Thyroid gland (tissue), 4 donors: ENCODE results near the gene FOXN3. TPM values are rescaled to one million over a fixed set of nuclear protein-coding genes. Genes with fewer than 3 reads are reported as not detected.

ENCODE experiments used
- DNase-seq, 2 donors: peaks; one replicate each; pipeline ENCODE4 v3.0.0-alpha.2; 2019
- H3K27ac ChIP-seq, 3 donors: fragments of 200-600 bp; sonication (generic); 1 replicate in 2 of 3; 2 replicates in 1 of 3; pipeline ENCODE4 v1.5.1; 2016 to 2019; ENCODE audit warnings: mild to moderate bottlenecking in 1 of 3, moderate library complexity in 1 of 3
- H3K27me3 ChIP-seq: fragments of 200-600 bp; sonication (generic); one replicate; pipeline ENCODE4 v1.5.1; 2019
- H3K36me3 ChIP-seq, 2 donors: fragments of 200-600 bp; sonication (generic); one replicate each; pipeline ENCODE4 v1.5.1; 2016 to 2019
- H3K4me1 ChIP-seq, 2 donors: fragments of 200-600 bp; sonication (generic); one replicate each; pipeline ENCODE4 v1.5.1; 2017 to 2019
- H3K4me3 ChIP-seq, 3 donors: fragments of 200-600 bp; sonication (generic); replicated peaks in 1 of 3; 1 replicate in 2 of 3; 2 replicates in 1 of 3; pipeline ENCODE4 v1.5.1; 2016; ENCODE audit warnings: mild to moderate bottlenecking in 1 of 3
- H3K9me3 ChIP-seq: fragments of 200-600 bp; sonication (generic); one replicate; pipeline ENCODE4 v1.5.1; 2017
- POLR2A ChIP-seq, 2 donors: fragments of 450-650 bp; IDR thresholded peaks; one replicate each; pipeline ENCODE4 v1.6.1; 2017; ENCODE audit warnings: antibody characterized with exemption in 2 of 2, mild to moderate bottlenecking in 2 of 2, moderate library complexity in 1 of 2
- WGBS, 2 donors: methylation state at CpG; one replicate each; pipeline ENCODE4 v1.1.5; 2017; 5-methylcytosine and 5-hydroxymethylcytosine counted together
- intact Hi-C: fragments of 100-400 bp; cut with DNase I; formaldehyde crosslinking; loops from one replicate; pipeline ENCODE4 v1.15.1; 2023
- total RNA-seq, 4 donors: library from RNA; depleted of rRNA; stranded (reverse); fragments of >200 nt; gene quantifications; one replicate each; pipeline ENCODE4 v1.2.3, GENCODE V29; 2016
- TF ChIP-seq, protein P1 (sequence below), 6 experiments: fragments of 200-600 bp in 3 of 6; fragments of 450-650 bp in 3 of 6; sonication (generic) in 3 of 6; IDR thresholded peaks; one replicate each; pipeline ENCODE4 v1.5.1; 2016 to 2019; ENCODE audit warnings: antibody characterized with exemption in 6 of 6, mild to moderate bottlenecking in 2 of 6, inconsistent platforms in 1 of 6, moderate library complexity in 1 of 6

FOXN3 gene
- total RNA-seq, 4 donors from 2014 or later, result 38.7 to 70.1 (median 43.1) TPM

DNA sequence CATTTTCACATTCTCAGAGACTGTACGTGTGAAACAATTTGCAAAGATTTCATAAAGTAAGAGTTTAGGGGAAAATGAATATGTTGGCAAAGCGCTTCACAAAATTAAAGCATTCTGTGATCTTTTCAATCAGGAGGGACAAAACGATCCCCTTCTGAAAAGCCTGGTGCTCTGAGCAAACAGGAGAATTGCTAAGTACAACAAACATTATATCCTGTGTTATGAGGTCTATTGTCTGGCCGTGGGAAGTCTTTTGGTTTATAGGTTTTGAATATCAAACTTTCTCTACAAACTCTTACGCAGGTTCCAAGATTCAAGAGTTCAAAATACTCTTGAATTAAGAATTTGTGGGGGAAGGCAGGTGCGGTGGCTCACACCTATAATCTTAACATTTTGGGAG is 7.2 kb upstream of the FOXN3 start:
- no peak for DNase-seq
- 87 to 93% methylated on average over 6 of the region's 6 CpGs for WGBS, 2 donors

DNA sequence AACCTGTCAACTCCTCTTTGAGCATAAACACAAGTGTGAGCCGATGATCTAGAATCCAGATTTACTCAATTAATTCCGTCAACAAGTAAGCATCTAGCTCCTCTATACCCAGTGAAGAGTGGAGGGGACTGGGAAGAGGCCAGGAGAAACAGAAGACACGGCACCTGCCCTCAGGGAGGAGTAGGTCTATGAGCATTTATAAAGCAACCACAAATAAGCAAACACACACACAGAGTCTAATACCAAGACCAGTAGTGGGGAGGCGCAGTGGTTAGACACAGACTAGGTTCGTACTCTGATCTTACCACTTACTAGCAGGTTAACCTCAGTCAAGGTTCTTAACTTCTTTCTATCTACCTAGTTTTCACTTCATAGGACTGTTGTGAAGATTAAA is 5.9 kb upstream of the FOXN3 start:
- 61 to 75% methylated on average over 5 of the region's 5 CpGs for WGBS, 2 donors
- peaks cover 3 to 29% of the 10 kb centered on the region in 2 donors for H3K4me1 ChIP-seq
- H3K27ac ChIP-seq, result peak overlapping the region in 2 of 3 donors; percentile 19 to 42
- no peaks in the 10 kb centered on the region for H3K27me3 ChIP-seq
- H3K9me3 ChIP-seq, result no peaks in the 10 kb centered on the region
- DNase-seq, result no peak
- H3K36me3 ChIP-seq, result no peaks in the 10 kb centered on the region
- TF ChIP-seq POLR2A (IDR thresholded peaks at IDR 0.05), result no peak
- TF ChIP-seq, protein P1, sequence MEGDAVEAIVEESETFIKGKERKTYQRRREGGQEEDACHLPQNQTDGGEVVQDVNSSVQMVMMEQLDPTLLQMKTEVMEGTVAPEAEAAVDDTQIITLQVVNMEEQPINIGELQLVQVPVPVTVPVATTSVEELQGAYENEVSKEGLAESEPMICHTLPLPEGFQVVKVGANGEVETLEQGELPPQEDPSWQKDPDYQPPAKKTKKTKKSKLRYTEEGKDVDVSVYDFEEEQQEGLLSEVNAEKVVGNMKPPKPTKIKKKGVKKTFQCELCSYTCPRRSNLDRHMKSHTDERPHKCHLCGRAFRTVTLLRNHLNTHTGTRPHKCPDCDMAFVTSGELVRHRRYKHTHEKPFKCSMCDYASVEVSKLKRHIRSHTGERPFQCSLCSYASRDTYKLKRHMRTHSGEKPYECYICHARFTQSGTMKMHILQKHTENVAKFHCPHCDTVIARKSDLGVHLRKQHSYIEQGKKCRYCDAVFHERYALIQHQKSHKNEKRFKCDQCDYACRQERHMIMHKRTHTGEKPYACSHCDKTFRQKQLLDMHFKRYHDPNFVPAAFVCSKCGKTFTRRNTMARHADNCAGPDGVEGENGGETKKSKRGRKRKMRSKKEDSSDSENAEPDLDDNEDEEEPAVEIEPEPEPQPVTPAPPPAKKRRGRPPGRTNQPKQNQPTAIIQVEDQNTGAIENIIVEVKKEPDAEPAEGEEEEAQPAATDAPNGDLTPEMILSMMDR (IDR thresholded peaks at IDR 0.05), result no peak
- intact Hi-C loops, result loop anchor here (10.0 kb wide), 2 partner anchors 262 to 388 kb away; no protein-coding TSS in a partner anchor
- no peak overlapping the region for H3K4me3 ChIP-seq

More for the DNA sequence above, 7.2 kb upstream of the FOXN3 start:
- Histone ChIP-seq H3K4me1 (peaks cover 12 to 35% of the 10 kb centered on the region in 2 donors), H3K36me3 (no peaks in the 10 kb centered on the region), H3K4me3 (no peak overlapping the region), H3K27ac (no peak overlapping the region), H3K27me3 (no peaks in the 10 kb centered on the region), H3K9me3 (no peaks in the 10 kb centered on the region)
- TF ChIP-seq, protein P1 (IDR thresholded peaks at IDR 0.05), result no peak
- TF ChIP-seq POLR2A (IDR thresholded peaks at IDR 0.05), result no peak
- intact Hi-C loops, result loop anchor here (10.0 kb wide), 2 partner anchors 261 to 389 kb away; no protein-coding TSS in a partner anchor

GRCh38 chr14:89422181-89422951 is 5.3 kb upstream of the FOXN3 start:
- intact Hi-C loops, result loop anchor here (10.0 kb wide), 2 partner anchors 262 to 388 kb away; no protein-coding TSS in a partner anchor
- no peaks in the 10 kb centered on the region for H3K27me3 ChIP-seq
- peak; percentile 63 to 65 for DNase-seq

DNA sequence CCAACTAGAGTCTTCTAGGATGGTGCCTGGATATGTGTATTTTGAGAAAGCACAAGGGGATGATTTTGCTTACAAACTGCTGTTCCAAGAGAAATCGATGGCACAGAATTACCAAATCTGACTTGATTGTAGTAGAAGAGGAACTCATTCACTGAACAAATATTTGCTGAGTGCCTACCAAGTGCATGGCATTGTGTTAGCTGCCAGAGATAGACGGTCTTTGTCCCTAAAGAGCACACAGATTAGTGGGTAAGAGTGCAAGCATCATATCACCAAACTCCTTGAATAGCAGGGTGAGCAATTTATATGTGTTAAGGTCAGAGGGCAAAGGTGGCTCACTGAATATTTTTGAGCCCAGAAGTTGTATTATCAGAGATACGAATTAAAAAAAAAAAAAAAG is 3.5 kb upstream of the FOXN3 start:
- Histone ChIP-seq H3K27me3 (no peaks in the 10 kb centered on the region), H3K36me3 (no peaks in the 10 kb centered on the region), H3K27ac (no peak overlapping the region), H3K9me3 (no peaks in the 10 kb centered on the region), H3K4me3 (no peak overlapping the region), H3K4me1 (peaks cover 6 to 20% of the 10 kb centered on the region in 2 donors)
- WGBS, 2 donors, result 75 to 80% methylated on average over 3 of the region's 3 CpGs
- no peak for TF ChIP-seq POLR2A (IDR thresholded peaks at IDR 0.05)
- TF ChIP-seq, protein P1 (IDR thresholded peaks at IDR 0.05), result no peak
- intact Hi-C loops, result loop anchor here (10.0 kb wide), 2 partner anchors 264 to 386 kb away; no protein-coding TSS in a partner anchor
- no peak for DNase-seq

More at GRCh38 chr14:89422181-89422951, 5.3 kb upstream of the FOXN3 start:
- no peaks in the 10 kb centered on the region for H3K9me3 ChIP-seq
- H3K4me1 ChIP-seq, result peaks cover 6 to 27% of the 10 kb centered on the region in 2 donors
- TF ChIP-seq, protein P1 (IDR thresholded peaks at IDR 0.05), result no peak
- TF ChIP-seq POLR2A (IDR thresholded peaks at IDR 0.05), result peak in 1 of 2 donors; percentile 52
- H3K4me3 ChIP-seq, result no peak overlapping the region
- H3K27ac ChIP-seq, result peak overlapping the region in 2 of 3 donors; percentile 19 to 42
- no peaks in the 10 kb centered on the region for H3K36me3 ChIP-seq
- 24 to 29% methylated on average over 9 to 11 of the region's 11 CpGs for WGBS, 2 donors

DNA sequence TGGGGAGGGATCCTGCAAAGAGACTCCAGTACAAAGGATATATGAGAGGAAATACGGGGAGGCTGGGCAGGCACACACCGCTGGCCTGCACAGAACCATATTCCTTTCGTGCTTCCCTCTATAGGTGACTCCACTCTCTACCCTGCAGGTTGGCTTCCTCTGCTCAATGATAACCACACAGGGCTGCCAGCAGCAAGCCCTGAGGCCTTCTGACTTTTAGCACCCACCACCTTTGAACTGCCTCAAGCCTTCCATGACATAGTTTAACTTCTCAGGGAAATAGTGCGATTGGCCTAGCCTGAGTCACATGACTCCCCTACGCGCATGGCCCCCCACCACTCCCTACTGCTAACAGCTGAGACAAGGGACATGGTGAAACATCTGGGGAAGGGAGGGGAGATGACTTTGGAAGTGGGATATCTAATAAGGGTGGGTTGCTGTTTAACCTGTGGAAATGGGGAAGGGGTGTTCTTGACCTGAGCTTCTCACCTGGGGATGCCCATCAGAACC is 3.0 kb upstream of the FOXN3 start:
- intact Hi-C loops, result loop anchor here (10.0 kb wide), 3 partner anchors 75 to 385 kb away; no protein-coding TSS in a partner anchor
- TF ChIP-seq, protein P1 (IDR thresholded peaks at IDR 0.05), result no peak
- TF ChIP-seq POLR2A (IDR thresholded peaks at IDR 0.05), result no peak
- Histone ChIP-seq H3K4me3 (no peak overlapping the region), H3K4me1 (peaks cover 6 to 23% of the 10 kb centered on the region in 2 donors), H3K36me3 (no peaks in the 10 kb centered on the region), H3K9me3 (no peaks in the 10 kb centered on the region), H3K27ac (no peak overlapping the region), H3K27me3 (no peaks in the 10 kb centered on the region)
- 93 to 95% methylated on average over 6 of the region's 6 CpGs for WGBS, 2 donors
- DNase-seq, result no peak
